HL-60/S4 treated with retinoic acid at 250 ng/mL for 4 days and 3 days (cell line): ENCODE results near the gene RPL27.

ENCODE experiments used
- in situ Hi-C: fragments of 300-500 bp; cut with MboI; formaldehyde crosslinking; loops from 2 replicates; pipeline ENCODE4 v1.7.0; 2022; ENCODE audit warnings: low sequenced_read_pairs

RPL27 gene

DNA sequence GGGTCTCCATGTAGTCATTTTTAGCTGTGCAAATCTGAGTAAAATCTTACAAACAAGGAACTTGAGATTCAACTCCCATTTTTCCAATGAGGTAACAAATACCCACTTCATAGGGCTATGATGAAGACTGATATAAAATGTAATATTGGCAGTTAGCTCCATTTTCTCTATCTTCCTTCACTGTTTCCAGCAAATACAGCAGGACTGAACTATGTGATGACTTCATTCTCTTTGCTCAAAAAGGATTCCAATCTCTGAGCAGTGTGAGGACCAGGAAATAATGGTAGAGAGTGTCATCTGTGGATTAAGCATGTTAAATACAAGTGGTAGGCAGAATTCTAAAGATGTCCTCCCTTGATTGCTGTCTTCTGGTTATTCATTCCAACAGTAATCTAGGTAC, 45.1 kb downstream of the RPL27 start:
- in situ Hi-C loops, result no loop called here

DNA sequence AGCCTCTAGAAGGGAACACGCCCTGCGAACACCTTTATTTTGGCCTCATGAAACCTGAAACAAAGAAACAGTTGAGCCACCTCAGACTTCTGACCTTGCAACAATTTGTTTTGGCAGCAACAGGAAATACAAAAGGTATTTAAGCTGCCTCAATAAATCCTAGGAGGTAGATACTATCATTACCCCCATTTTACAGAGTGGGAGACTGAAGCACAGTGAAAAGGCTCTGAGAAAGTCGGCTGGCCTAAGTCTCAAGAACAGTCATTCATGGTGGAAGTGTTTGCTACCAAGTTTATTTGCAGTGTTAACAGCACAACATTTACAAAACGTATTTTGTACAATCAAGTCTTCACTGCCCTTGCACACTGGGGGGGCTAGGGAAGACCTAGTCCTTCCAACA, 45.8 kb downstream of the RPL27 start:
- in situ Hi-C loops, result no loop called here

DNA sequence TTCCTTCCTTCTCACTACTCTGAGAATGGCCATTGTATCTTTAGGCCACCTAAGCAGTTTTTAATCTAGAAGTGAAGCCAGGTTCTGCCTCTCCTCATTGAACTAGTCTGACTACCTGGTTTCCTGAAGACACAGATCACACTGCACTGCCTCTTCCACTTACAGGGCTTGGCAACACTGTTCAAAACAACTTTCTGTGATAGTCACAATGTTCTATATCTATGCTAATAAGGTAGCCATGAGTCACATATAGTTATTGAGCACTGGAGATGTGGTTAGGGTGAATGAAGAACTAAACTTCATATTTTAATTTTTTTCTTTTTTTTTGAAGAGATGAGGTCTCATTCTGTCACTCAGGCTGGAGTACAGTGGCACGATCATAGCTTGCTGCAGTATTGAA, 53.8 kb downstream of the RPL27 start:
- in situ Hi-C loops, result no loop called here
